ENCODE data around the gene KCTD6. TPM values are rescaled to one million over a fixed set of nuclear protein-coding genes. Genes with fewer than 3 reads are reported as not detected.

KCTD6 gene
- total and polyA plus RNA-seq, 2 of the 8 experiments (the other 6 are each of a cell fraction or from before 2014, with no cell fraction given), result 17.4 to 21.4 TPM

GRCh38 chr3:58526515-58526957, 34.6 kb downstream of the KCTD6 start:
- peak overlapping the region; percentile 41; the same call in 1 of the 2 replicates for H2BK12ac ChIP-seq (ENCODE audit: low read depth, low read length)
- no peak overlapping the region for H3K56ac ChIP-seq (replicated peaks; ENCODE audit: insufficient read length, low read depth, low read length)
- H2AFZ ChIP-seq (ENCODE audit: low read length), result 0 out of 2 replicates have a peak overlapping the region, but pooled peaks have one; percentile 33
- ChIA-PET POLR2A (ENCODE audit: partially characterized antibody) (interaction anchor here (1.0 to 1.2 kb wide), 2 partner anchors 31 to 92 kb away, joined by 3 read pairs; no protein-coding TSS in a partner anchor), CTCF (ENCODE audit: partially characterized antibody) (interaction anchor here (0.6 to 6.4 kb wide), 13 partner anchors 8 to 587 kb away, joined by 3 to 64 read pairs (median 4); partner anchors contain the start of gene ACOX2)
- H2AK5ac ChIP-seq (ENCODE audit: low read depth, low read length), result no peak overlapping the region
- peak overlapping the region; percentile 4 to 9; a peak in 1 of 4 replicates for H3K4me2 ChIP-seq (ENCODE audit: insufficient read depth in 1 of 2, low read depth in 2 of 2, low read length in 2 of 2)
- H3K27ac ChIP-seq (ENCODE audit: low read depth, low read length), result no peak overlapping the region
- H3K79me2 ChIP-seq (ENCODE audit: control insufficient read depth in 1 of 2, insufficient read depth in 2 of 2, low read length in 2 of 2), result no peaks in the 10 kb centered on the region
- no peak overlapping the region for H3K18ac ChIP-seq (ENCODE audit: extremely low read depth, low read length)
- peak overlapping the region; percentile 60; the same call in 1 of the 2 replicates for H2BK5ac ChIP-seq (ENCODE audit: low read depth, low read length)
- H3K4me3 ChIP-seq (ENCODE audit: extremely low read depth in 1 of 4, insufficient read depth in 2 of 4, low read depth in 3 of 4, low read length in 4 of 4), result no peak overlapping the region
- H4K91ac ChIP-seq (replicated peaks; ENCODE audit: insufficient read length, low read length), result peak overlapping the region; percentile 45
- 0 out of 2 replicates have a peak overlapping the region, but pooled peaks have one; percentile 5 for H4K8ac ChIP-seq (ENCODE audit: extremely low read depth, insufficient read depth, low read length)
- no peak overlapping the region for H3K9ac ChIP-seq (replicated peaks in 1 of 4; ENCODE audit: extremely low read depth in 1 of 4, low read depth in 3 of 4, low read length in 3 of 4)
- H3K9me3 ChIP-seq (ENCODE audit: insufficient read depth in 2 of 2, low read depth in 1 of 2, low read length in 1 of 2), result no peaks in the 10 kb centered on the region
- no peaks in the 10 kb centered on the region for H3K79me1 ChIP-seq (ENCODE audit: low read depth, low read length)
- peak overlapping the region; percentile 31; the same call in 1 of the 2 replicates for H2BK15ac ChIP-seq (ENCODE audit: low read length)
- 83% methylated on average over 7 of the region's 7 CpGs; no CpG with 5 or more reads in 1 of the 2 experiments for WGBS, 2 experiments (ENCODE audit: extremely low coverage in 1 of 2, insufficient coverage in 1 of 2, insufficient read length in 1 of 2, insufficient replicate concordance in 2 of 2, low coverage in 1 of 2, low lambda C conversion rate in 2 of 2, missing lambda C conversion rate in 1 of 2)
- H2BK20ac ChIP-seq (ENCODE audit: low read length), result 0 out of 2 replicates have a peak overlapping the region, but pooled peaks have one; percentile 43
- no peak overlapping the region for H3K4ac ChIP-seq (replicated peaks; ENCODE audit: insufficient read length, low read depth, low read length)
- no peak overlapping the region for H3K14ac ChIP-seq (ENCODE audit: insufficient read length)
- no peak overlapping the region for H3K23ac ChIP-seq (ENCODE audit: insufficient read length)
- H3K27me3 ChIP-seq (replicated peaks in 1 of 4; ENCODE audit: control insufficient read depth in 3 of 4, extremely low read depth in 1 of 4, insufficient read depth in 3 of 4, low read length in 3 of 4), result no peaks in the 10 kb centered on the region
- H4K5ac ChIP-seq (ENCODE audit: insufficient read length, low read depth, low read length), result no peak overlapping the region
- no peaks in the 10 kb centered on the region for H3K36me3 ChIP-seq (ENCODE audit: control insufficient read depth in 2 of 4, insufficient read depth in 4 of 4, low read length in 3 of 4)
- FAIRE-seq (no peak), DNase-seq (ENCODE audit: low read depth in 1 of 2, low spot score in 2 of 2) (peak in 1 of 2 experiments; percentile 23)
- peaks cover 5 to 13% (median 9%) of the 10 kb centered on the region in 4 experiments; a peak in 6 of 7 replicates for H3K4me1 ChIP-seq (replicated peaks in 1 of 4; ENCODE audit: control insufficient read depth in 3 of 4, insufficient read depth in 4 of 4, low read length in 3 of 4)
- H2BK120ac ChIP-seq (replicated peaks; ENCODE audit: low read depth, low read length), result no peak overlapping the region
- H4K20me1 ChIP-seq (replicated peaks in 1 of 2; ENCODE audit: control insufficient read depth in 1 of 2, insufficient read depth in 2 of 2, low read length in 2 of 2), result no peaks in the 10 kb centered on the region
- no peaks in the 10 kb centered on the region for H3K23me2 ChIP-seq (ENCODE audit: low read depth, low read length)
- TF ChIP-seq KDM4A (IDR thresholded peaks at IDR 0.05; ENCODE audit: low read depth, low read length, severe bottlenecking) (no peak), JUND (IDR thresholded peaks at IDR 0.05; ENCODE audit: low read length) (0 out of 2 replicates have a peak, but pooled peaks have one; percentile 41), CBX5 (IDR thresholded peaks at IDR 0.05; ENCODE audit: low read depth, low read length) (no peak), CHD2 (IDR thresholded peaks at IDR 0.05; ENCODE audit: low read length) (no peak), JUN (IDR thresholded peaks at IDR 0.05; ENCODE audit: low read depth, low read length) (0 out of 2 replicates have a peak, but pooled peaks have one; percentile 16), E2F6 (IDR thresholded peaks at IDR 0.05) (no peak), SP1 (IDR thresholded peaks at IDR 0.05; ENCODE audit: low read depth, low read length) (peak; percentile 96), CEBPB (IDR thresholded peaks at IDR 0.05; ENCODE audit: low read depth, low read length) (peak; percentile 73), SP2 (IDR thresholded peaks at IDR 0.05; ENCODE audit: low read length) (no peak), YY1 (IDR thresholded peaks at IDR 0.05; ENCODE audit: low read depth, low read length) (no peak), RAD21 (IDR thresholded peaks at IDR 0.05 in 1 of 2, conservative IDR thresholded peaks at IDR 0.05 in 1 of 2; ENCODE audit: low read depth in 2 of 2, low read length in 2 of 2) (no peak), ASH2L (IDR thresholded peaks at IDR 0.05; ENCODE audit: low read length) (no peak), BCL11A (IDR thresholded peaks at IDR 0.05; ENCODE audit: low read depth in 2 of 2, low read length in 2 of 2) (no peak)
